GM19397 (cell line): ENCODE data around the gene RALB.
A peak's percentile ranks its signal among the peaks of the same experiment; 100 is the strongest.
"Not testable (repeated sequence)": the region's sequence is repeated elsewhere in the genome, so short reads cannot be mapped to it uniquely, and the experiment has no call there.

ENCODE experiments used
- ATAC-seq: cut with Tn5 transposase; IDR thresholded peaks from one replicate; pipeline ENCODE4 v1.9.1; 2021; ENCODE audit warnings: mild to moderate bottlenecking, moderate library complexity; ENCODE audit not compliant: unreplicated experiment

Gene RALB

DNA sequence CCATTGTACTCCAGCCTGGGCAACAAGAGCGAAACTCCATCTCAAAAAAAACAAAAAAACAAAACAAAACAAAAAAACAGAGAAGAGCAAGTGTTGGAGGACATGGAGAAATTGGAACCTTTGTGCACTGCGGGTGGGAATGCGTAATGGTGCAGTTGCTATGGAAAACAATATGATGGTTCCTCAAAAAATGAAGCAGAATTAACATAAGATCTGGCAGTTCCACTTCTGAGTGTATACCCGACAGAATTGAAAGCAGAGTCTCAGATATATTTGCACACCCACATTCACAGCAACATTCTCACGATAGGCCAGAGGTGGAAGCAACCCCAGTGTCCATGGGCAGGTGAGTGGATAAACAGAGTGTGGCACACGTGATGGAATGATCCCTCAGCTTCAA, 11.0 kb upstream of the RALB start:
- no peak for ATAC-seq

DNA sequence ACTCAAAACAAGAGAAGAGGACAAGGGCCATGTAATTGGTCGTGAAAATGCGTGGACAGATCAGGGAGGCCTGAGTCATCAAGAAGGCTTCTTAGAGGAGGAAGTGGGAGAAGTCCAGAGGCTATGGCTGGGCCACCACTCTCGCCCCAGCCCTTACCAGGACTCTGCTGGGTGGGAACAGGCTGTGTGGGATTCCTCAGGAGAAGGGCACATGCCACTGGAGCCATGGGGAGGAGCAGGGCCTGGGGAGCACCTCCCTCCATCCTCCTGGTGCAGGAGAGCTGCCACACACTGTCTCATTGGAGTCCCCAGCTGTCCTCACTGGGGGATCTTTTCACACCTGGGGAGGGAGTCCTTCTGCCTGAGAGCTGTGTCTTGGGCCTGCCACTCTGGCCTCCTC, 9.4 kb upstream of the RALB start:
- ATAC-seq = no peak

DNA sequence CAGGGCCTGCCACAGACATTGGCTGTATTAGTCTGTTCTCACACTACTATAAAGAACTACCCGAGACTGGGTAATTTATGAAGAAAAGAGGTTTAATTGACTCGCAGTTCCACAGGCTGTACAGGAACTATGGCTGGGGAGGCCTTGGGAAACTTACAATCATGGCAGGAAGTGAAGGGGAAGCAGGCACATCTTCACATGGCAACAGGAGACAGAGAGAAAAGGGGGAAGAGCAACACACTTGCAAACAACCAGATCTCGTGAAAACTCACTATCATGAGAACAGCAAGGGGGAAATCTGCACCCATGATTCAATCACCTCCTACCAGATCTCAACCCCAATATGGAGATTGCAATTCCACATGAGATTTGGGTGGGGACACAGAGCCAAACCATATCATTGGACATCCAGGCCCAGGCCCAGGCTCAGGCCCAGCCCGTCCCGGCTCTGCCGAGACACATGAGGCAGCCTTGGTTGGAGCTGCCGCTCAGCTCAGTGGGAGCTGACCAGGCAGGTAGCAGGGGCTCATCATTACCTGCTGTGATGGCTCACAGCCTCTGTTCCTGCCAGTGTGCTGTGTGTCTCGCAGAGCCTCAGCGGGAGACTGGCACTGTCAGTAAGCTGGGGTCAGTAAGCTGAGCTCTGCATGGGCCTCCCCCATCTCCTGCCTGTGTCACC, 8.6 kb upstream of the RALB start:
- ATAC-seq = no peak

DNA sequence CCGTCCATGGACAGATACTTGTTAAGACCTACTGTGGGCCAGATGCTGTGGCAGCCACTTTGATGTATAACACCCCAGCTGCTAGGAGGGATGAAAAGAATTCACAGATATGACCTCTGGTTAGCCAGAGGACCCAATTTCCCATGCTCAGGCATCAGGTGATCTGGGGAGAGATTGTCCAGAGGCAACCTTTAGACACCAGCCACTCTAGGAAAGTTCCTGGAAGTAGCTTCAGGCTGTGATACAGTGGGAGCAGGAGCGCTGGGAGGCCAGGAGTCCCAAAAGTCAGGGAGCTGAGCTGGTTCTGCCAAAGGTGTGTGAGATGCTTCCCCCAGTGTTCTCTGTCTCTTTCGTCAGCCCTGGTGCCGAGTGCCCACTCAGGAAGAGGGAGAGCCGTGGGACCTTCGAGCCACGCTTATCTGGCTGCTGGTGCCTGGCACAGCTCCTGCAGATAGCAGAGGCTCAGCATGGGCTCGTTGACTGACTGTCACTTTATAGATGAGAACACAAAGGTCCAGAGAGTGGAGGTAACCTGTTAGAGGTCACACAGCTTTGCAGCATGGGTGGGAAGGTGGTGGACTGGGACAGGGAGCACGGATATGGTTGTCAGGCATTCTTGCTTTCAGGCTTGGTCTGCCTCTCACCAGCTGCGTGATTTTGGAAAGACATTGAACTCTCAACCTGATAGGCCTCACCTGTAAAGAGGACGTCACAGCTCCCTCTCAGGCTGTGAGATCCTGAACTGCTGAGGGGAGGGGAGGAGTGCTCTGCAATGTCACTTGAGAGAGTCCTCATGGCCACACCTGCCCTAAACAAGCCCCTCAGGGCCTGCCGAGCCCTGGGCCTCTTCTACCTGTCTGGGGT, 7.8 kb upstream of the RALB start:
- no peak for ATAC-seq

DNA sequence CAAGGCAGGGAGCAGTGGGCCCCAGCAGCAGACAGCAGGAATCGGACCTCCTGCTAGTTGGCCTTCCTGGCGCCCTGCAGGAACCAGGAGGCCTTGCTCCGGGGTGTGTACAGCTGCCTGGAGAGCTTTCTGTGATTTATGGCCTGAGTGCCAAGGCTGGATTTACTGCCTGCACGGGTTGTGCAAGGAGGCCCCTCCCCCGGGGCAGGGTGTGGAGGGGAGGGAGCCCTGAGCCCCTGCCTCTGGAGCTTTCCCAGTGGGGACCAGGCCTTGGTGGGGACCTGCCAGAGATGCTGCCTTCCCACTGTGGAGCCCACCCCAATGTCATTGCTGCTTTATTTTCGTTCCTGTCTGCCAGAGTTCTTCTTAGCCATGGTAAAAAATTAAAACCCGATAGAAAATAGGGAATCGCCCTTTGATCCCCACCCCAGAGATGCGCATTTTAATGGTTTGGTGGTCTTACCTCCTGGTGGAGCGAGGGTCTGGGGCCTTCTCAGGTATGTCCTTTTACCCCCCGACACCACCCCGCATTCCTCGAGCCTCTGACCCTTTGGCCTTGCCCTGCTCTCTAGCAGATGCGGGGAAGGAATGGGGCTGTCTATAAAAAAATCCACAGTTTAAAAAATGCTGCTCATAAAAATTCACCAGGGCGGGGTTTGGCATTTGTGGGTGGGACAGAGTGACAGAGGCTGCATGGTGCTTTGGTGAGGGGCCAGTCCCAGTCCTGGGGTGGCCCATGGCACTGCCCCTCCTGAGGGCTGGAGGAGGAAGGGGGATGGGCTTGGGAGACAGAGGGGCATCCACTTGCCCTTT, 6.9 kb upstream of the RALB start:
- no peak for ATAC-seq

DNA sequence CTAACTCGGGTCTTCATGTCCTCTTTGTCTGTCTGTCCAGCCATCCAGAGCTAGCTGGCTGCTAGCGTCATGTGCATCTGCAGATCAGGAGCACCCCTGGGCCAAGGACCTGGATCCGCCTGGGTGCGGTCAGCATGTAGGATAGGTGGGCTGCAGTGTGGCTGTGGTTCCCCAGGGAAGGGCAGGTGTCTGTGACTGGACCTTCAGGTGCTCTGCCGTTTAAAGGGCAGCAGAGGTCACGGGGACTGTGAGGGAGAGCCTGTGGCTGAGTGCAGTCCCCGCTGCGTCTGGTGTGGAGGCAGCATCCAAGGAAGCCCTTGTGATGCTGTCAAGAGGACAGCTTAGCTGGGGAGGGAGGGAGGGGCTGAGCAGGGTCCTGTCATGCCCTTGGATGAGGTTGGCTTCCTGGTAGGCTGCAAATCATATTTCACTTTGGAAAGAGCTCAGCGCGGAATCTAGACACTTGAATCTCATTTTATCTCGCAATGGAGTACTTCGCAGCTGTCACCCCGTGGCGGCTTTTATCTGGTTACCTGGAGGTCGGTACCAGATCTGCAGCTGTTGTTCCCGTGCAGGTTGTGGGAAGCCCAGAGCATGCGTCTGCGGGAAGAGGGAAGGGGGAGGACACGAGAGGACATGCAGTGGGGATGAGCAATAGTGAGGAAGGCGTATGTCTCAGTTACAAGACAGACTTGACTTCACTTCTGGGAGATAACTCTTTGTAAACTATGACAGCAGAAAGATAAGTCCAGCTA, 5.9 kb upstream of the RALB start:
- ATAC-seq = no peak

DNA sequence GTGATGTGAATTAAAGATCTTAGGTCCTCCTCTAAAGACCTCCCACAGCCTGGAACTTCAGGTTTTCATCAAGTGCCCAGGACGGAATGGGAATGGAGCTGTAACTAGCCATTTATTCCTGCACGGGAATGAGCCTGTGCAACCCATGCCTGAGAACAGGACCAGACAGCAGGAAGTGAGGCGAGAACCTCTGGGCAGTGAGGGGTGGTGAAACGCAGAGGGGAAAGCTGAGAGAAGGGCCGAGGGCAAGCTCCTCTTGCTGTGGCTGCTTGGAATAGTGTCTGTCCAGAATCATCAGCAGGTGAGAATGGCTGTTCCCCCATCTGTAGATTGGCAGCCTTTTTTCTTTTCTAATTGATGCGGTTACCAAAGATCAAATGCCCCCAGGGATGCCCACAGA, 4.8 kb upstream of the RALB start:
- no peak for ATAC-seq

DNA sequence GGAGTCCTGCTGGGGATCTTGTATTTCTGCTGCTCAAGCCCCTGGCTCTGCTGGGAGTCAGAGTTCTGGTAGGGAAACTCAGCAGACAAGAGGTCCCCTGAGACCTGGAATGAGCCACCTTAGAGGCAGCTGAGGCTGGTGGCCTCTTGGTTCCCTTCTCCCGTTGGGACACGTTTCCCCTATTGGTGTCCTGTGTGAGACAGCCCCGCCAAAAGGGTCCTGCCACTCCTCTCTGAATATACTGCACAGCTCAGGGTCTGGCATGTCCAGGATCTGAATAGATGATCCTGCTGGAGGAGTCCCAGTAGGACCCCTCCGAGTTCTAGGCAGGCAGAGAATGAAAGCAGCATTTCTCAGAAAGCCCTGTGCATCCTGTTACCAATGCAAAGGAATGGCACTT, 2.0 kb upstream of the RALB start:
- no peak for ATAC-seq

DNA sequence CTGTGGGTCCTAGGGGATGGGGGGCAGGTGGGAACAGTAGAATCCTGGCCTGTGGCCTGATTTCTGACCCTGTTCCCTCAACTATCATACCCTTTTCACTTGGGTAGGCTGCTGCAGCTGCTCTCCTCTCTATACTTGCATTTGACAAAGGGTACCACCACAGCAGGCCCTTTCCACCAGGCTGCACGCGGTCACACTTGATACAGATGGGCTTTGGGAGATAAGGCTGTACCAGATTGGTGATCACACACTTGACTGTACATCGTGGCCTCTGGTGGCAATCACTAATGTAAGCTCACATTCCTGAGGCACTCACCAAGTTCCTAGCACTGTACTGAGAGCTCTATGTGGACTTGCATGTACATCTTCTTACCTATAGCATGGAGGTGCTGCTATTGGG, 1.6 kb upstream of the RALB start:
- no peak for ATAC-seq

DNA sequence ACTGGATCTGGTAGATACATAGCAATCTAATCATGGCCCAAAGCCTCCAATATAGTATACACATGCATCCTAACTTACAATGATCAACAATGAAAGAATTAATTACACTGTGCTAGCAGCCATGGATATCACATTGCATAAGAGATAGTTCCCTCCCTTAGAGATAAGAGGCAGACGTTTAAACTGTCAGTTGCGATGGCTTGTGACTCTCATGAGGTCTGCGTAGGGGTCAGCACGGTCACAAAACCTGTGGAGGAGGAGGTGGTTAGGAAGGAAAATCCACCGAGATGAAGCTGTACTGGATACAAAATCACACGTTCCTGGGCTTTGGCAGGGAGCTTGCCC, 800 bp upstream of the RALB start:
- ATAC-seq = no peak

DNA sequence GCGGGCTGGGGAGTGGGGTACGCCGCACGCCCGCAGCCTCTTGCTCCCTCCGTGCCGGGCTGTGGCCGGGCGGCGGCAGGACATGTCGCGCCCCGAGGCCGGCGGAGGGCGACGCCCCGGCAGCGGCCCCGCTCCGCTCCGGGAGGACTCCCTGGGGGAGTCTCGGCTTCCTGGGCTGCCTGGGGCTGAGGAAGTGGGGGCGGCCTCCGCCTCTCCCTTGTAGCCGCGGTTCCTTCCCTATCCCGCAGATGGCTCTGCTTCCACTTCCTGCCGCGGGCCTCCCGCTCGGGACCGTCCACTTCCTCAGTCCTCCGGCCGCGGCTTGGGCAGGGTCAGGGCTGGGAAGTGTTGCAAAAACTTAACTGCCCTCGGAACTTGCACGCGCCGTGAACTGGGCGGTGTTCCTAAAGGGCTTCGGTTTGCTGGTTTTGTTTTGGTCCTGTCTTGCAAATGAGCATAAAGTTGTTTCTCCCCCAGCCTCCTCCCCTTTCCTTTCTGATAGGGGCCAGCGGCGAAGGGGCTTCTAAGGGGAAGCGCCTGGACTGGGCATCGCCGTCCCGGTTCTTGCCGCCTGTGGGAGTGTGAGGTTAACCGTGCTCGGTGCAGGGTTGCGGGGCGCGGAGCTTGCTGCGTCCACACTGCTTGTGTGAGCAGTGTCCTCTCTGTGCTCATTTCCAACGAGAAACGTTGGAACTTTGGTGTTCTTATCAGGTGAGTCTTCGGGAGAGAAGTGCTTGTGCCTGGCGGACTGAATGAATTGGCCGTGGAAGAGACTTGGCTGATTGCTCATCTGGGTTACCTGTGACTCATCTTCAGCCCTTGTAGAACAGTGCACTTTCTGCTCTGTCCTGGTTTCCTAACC, 600 bp downstream of the RALB start:
- ATAC-seq = peak; percentile 35

DNA sequence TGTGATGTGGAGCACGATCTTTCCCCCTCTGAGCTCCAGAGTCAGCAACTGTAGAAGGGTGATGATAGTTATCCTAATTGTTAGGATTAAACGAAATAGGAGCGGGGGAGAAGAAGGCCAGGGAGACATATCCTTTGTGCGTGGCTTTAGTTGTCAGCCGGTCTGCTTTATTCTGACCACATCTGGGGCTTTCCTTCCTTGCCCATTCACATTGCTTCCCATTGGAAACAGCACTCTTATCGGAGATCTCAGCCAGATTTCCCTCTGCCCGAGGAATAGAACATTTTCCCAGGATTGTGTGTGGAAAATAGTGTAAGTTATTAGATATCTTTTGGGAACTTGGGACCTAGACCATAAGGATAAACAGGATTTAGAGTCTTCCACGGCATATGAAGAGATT, 1.5 kb downstream of the RALB start:
- ATAC-seq = no peak

DNA sequence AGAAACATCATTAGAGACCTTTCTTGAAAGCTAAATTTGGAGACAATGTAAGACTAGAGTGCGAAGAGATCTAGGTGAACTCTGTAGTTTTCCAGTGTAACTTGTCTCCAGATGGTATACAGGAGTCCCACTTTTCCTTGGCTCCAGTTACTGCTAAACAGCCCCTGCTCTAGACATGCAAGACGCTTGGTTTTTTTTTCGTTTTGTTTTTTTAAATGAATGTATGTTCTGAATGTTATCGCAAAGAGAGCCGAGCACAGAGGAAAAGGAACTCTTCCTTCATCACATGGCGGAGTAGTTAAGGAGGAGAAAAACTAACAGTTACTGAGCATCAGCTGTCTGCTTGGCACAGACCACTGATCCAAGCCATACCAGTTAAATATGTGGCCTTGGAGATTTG, 2.4 kb downstream of the RALB start:
- ATAC-seq = no peak

DNA sequence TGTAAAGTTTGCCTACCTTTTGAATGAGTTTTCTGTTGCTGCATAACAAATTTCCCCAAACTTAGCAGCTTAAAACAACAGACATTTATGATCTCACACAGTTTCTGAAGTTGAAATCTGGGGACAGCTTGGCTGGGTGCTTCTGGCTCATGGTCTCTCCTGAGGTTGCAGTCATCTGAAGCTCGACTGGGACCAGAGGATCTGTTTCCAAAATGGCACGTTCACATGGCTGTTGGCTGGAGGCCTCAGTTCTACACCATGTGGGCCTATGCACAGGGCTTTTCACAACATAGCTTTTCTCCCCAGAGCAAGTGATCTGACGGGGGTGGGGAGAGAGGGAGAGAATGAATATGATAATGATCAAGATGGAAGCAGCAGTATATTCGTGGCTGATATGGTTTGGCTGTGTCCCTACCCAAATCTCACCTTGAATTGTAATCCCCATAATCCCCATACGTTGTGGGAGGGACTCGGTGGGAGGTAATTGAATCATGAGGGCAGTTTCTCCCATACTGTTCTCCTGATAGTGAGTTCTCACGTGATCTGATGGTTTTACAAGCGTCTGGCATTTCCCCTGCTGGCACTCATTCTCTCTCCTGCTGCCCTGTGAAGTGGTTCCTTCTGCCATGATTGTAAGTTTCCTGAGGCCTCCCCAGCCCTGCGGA, 3.5 kb downstream of the RALB start:
- ATAC-seq = no peak

DNA sequence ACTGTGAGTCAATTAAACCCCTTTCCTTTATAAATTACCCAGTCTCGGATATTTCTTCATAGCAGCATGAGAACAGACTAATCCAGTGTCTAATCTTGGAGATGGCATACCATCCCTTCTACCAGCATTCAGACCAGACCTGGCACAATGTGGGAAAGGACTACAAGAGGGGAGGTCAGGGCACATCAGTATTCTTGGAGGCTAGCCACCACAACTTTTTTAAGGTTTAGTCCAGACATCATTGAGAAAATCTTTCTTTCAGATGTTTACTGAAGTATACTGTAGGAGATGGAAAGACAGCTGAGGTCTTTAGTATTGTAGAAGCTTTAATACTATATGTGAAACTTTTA, 4.0 kb downstream of the RALB start:
- no peak for ATAC-seq

DNA sequence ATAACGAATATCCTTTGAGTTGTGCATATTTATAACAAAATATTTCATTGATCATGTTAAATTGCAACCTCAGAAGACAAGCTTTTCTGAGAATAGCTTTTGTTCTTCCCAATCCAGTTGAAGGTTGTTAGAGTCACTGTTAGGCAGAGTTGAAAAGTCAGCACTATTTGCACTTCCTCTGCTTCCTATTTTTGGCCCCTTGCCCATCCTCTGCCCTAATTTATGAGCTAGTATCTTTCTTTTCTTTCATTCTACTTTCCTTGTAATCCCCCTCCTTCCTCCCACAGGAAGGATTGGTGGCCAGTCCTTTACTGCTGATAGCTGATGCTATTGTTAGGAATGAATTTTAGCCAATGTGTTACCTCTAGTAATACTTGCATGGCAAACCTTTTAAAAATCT, 4.9 kb downstream of the RALB start:
- no peak for ATAC-seq

DNA sequence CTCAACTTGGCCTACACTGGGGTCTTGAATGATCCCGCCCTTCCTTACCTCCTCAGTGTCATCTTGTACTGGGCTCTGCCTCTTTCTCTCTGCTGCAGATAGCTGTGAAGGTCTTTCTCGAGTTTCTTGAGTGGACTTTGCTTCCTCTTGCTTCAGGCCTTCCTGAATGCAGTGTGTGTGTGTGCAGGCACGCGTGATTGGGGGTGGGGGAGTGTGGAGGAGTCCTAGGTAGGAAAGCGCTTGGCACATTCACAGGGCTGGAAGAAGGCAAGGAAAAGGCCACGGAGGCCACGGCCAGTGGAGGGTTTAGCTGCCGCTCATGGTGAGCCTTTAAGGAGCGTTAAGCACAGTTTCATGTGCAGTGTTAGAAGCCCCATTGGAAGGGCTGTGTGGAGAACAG, 5.5 kb downstream of the RALB start:
- ATAC-seq = no peak

DNA sequence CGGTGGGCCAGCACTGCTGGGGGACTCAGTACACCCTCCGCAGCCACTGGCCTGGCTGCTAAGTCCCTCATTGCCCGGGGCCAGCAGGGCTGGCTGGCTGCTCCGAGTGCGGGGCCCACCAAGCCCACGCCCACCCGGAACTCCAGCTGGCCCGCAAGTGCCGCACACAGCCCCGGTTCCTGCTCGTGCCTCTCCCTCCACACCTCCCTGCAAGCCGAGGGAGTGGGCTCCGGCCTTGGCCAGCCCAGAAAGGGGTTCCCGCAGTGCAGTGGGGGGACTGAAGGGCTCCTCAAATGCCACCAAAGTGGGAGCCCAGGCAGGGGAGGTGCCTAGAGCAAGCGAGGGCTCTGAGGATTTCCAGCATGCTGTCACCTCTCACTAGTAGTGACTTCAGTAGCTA, 7.3 kb downstream of the RALB start:
- not testable (repeated sequence) for ATAC-seq

DNA sequence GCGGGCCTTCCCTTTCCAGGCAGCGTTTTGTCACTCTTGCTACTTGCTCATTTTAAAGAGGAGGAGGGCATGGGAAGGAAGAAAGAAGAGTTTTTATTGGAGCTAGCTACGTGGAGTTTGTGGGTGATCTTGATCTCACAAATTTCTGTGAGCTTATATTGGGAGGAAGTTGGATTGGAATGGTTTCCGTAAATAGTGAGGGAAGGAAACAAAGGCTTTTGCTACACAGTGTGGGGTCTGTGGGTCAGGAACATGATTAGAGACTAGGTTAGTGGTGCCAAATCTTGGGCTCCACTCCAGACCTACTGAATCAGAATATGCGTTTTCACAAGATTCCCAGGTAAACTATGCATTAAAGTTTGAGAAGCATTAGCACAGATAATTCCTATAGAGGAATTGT, 8.1 kb downstream of the RALB start:
- ATAC-seq = no peak
